Psoas muscle (tissue), 8 donors: Measurements from ENCODE around the gene EFHC1. TPM values are rescaled to one million over a fixed set of nuclear protein-coding genes. Genes with fewer than 3 reads are reported as not detected.

Experiments
- ATAC-seq, 4 donors: fragments of 200-7000 bp; cut with Tn5 transposase; one replicate each; pipeline ENCODE4 v1.9.1; 2020; ENCODE audit warnings: moderate library complexity in 3 of 4, mild to moderate bottlenecking in 2 of 4
- DNase-seq, 2 donors: peaks; one replicate each; pipeline ENCODE4 v3.0.0-alpha.2; 2020
- H3K27ac ChIP-seq: fragments of 200-600 bp; one replicate; pipeline ENCODE4 v1.8.0; 2022
- H3K27me3 ChIP-seq, 3 donors: fragments of 200-600 bp in 1 of 3; one replicate each; pipeline versions ENCODE4 v1.6.1 to v1.8.0; 2013 to 2022; ENCODE audit warnings: low read length in 2 of 3, mild to moderate bottlenecking in 2 of 3, moderate library complexity in 1 of 3; ENCODE audit not compliant: insufficient read depth in 3 of 3
- H3K36me3 ChIP-seq, 2 donors: fragments of 200-600 bp in 1 of 2; one replicate each; pipeline versions ENCODE4 v1.6.1 to v1.8.0; 2013 to 2022; ENCODE audit warnings: low read depth in 1 of 2, mild to moderate bottlenecking in 1 of 2, moderate library complexity in 1 of 2; ENCODE audit not compliant: insufficient read depth in 1 of 2
- H3K4me1 ChIP-seq: fragments of 200-600 bp; one replicate; pipeline ENCODE4 v1.8.0; 2022
- H3K4me3 ChIP-seq: fragments of 200-600 bp; one replicate; pipeline ENCODE4 v1.8.0; 2022; ENCODE audit warnings: mild to moderate bottlenecking
- H3K9me3 ChIP-seq: fragments of 200-600 bp; one replicate; pipeline ENCODE4 v1.8.0; 2022
- CTCF ChIP-seq: fragments of 200-600 bp; IDR thresholded peaks from one replicate; pipeline ENCODE4 v1.8.0; 2022; ENCODE audit warnings: antibody characterized with exemption
- WGBS, 3 donors: extraction: QIAGEN DNeasy Blood & Tissue Kit; methylation state at CpG; one replicate each; pipeline versions ENCODE4 v1.1.6 to v1.1.7; 2013; 5-methylcytosine and 5-hydroxymethylcytosine counted together
- intact Hi-C, 2 donors: fragments of 100-400 bp; cut with DNase I; formaldehyde crosslinking; loops; one replicate each; pipeline versions ENCODE4 v1.11.0 to v1.14.2; 2022
- polyA plus RNA-seq, 3 donors: library from polyadenylated mRNA; stranded (reverse); fragments of 200-250 nt; gene quantifications; one replicate each; pipeline ENCODE4 v1.2.3, GENCODE V29; 2013
- total RNA-seq, 4 donors: library from RNA; stranded (reverse); fragmentation: NEBNext Ultra II Directional in 2 of 4; extraction: Animal tissue kit (Norgen Biotek cat#: 25700) in 2 of 4; gene quantifications; one replicate each; pipeline versions ENCODE4 v1.2.1 to v1.2.4, GENCODE V29; 2021 to 2023
- donor health status: healthy with polysubstance abuse.
- donor health status: DM: no; HTN: no; CAD: no; lungs with moderate emphysema.
- donor health status: Bipolar disorder and iron deficiency.
- donor health status: healthy.
- donor health status: DM: yes; HTN: yes; CAD: no.
- donor health status: DM: no; HTN: no; CAD: no.
- donor health status: DM: no; HTN: no; CAD: no.
- donor health status: DM: yes; HTN: yes; CAD: no.

EFHC1 gene
- total and polyA plus RNA-seq, 7 donors: 1.5 to 3.9 (median 2.0) TPM

GRCh38 chr6:52572536-52572935 lies 152.4 kb downstream of the EFHC1 start:
- H3K4me1 ChIP-seq: peaks cover 37% of the 10 kb centered on the region
- no peak overlapping the region for H3K4me3 ChIP-seq
- TF ChIP-seq CTCF: no peak
- H3K36me3 ChIP-seq: no peaks in the 10 kb centered on the region
- no peak for ATAC-seq
- 92 to 96% (median 96%) methylated on average over 4 of the region's 4 CpGs for WGBS, 3 donors
- DNase-seq: no peak
- no peak overlapping the region for H3K27ac ChIP-seq
- no peaks in the 10 kb centered on the region for H3K9me3 ChIP-seq
- intact Hi-C loops: loop anchor here (5.0 to 10.0 kb wide), 2 partner anchors 55 to 288 kb away; partner anchors contain the start of gene MCM3 (in 1 of the 2)
- no peaks in the 10 kb centered on the region for H3K27me3 ChIP-seq

- intact Hi-C loops: loop anchor here (5.0 to 10.0 kb wide), 2 partner anchors 56 to 288 kb away; partner anchors contain the start of gene MCM3 (in 1 of the 2)
- 31 to 48% (median 43%) methylated on average over 2 of the region's 2 CpGs for WGBS, 3 donors
- Histone ChIP-seq H3K4me1 (peaks cover 29% of the 10 kb centered on the region), H3K4me3 (no peak overlapping the region), H3K36me3 (no peaks in the 10 kb centered on the region), H3K9me3 (no peaks in the 10 kb centered on the region), H3K27me3 (no peaks in the 10 kb centered on the region), H3K27ac (no peak overlapping the region)
- no peak for TF ChIP-seq CTCF
- no peak for DNase-seq
- ATAC-seq: no peak
Measured at GRCh38 chr6:52573295-52573694, 153.2 kb downstream of the EFHC1 start.

Other genes with a start within 250 kb of the EFHC1 start
- not detected for gene IL17A, start 234.0 kb upstream of the EFHC1 start, total RNA-seq
- not detected for gene IL17A, start 234.0 kb upstream of the EFHC1 start, polyA plus RNA-seq
- not detected for gene IL17F, start 175.8 kb upstream of the EFHC1 start, total RNA-seq
- not detected for gene IL17F, start 175.8 kb upstream of the EFHC1 start, polyA plus RNA-seq
- gene MCM3, start 135.6 kb upstream of the EFHC1 start, total RNA-seq: 10 to 100 TPM in 3 of 4 donors, 1 to 10 TPM in 1; 7.6 to 17.3 (median 11.1) TPM
- 10 to 100 TPM in 2 of 3 donors, 1 to 10 TPM in 1; 9.6 to 25.0 (median 11.7) TPM for gene MCM3, start 135.6 kb upstream of the EFHC1 start, polyA plus RNA-seq
- 1 to 10 TPM in 2 of 4 donors, under 1 TPM in 2; 0.68 to 1.3 (median 1.00) TPM for gene PAQR8, start 58.2 kb upstream of the EFHC1 start, total RNA-seq
- under 1 TPM; 0.39 to 0.55 (median 0.51) TPM for gene PAQR8, start 58.2 kb upstream of the EFHC1 start, polyA plus RNA-seq
- gene TRAM2, start 156.7 kb downstream of the EFHC1 start, total RNA-seq: 1 to 10 TPM; 3.4 to 5.7 (median 4.5) TPM
- 1 to 10 TPM; 2.1 to 4.5 (median 3.0) TPM for gene TRAM2, start 156.7 kb downstream of the EFHC1 start, polyA plus RNA-seq